Inflammatory macrophage treated with lipopolysaccharide for 1 hour (primary cell): Measurements from ENCODE around the gene COPS9.
A peak's percentile ranks its signal among the peaks of the same experiment; 100 is the strongest.

Experiments
- DNase-seq, 2 donors: peaks; one replicate each; pipeline ENCODE4 v3.0.0-alpha.2; 2020 to 2022

COPS9 gene

GRCh38 chr2:240165661-240166060 is 29.6 kb upstream of the COPS9 start:
- DNase-seq = no peak

DNA sequence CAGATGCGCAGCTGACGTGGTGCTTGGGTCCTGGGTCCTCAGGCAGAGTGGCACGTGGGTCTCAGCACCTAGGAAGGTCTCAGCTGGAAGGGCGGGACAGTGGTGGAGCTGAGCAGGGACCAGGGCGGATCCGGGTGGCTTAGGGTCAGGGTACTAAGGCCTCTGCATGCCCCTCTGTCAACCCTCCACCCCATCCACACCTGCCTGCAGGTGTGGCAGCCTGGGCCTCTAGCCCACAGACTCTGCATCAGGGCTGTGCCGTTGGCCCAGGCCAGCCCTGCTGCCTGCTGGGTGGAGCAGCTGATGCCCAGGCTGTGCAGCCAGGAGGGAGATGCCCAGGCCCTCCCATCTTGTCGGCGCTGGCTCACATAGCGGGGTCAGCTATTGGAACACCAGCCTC is 28.9 kb upstream of the COPS9 start:
- no peak for DNase-seq

GRCh38 chr2:240164586-240164985 is 28.5 kb upstream of the COPS9 start:
- no peak for DNase-seq

DNA sequence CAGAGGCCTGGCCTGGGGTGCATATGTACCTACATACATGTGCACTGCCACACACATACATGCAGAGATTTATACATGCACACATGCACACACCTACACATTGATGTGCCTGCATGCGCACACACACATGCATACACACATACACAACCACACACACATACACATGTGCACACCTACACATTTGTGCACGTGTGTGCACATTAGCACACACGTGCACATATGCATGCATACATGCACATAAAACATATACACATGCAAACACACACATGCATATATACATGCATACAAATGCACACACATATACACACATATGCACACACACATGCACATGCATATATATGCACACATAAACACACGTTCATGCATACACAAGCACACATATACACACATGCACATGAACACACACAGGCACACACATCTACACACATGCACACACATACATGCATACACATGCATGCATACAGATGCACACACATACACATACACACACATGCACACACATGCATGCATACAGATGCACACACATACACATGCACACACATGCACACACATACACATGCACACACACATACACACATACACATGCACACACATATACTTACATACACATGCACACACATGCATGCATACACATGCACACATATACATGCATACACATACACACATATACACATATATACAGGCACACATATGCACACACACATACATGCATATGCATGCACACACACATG is 27.9 kb upstream of the COPS9 start:
- no peak for DNase-seq

- DNase-seq = no peak
These were observed 27.0 kb upstream of the COPS9 start for GRCh38 chr2:240162939-240163714.

GRCh38 chr2:240162531-240162930 is 26.4 kb upstream of the COPS9 start:
- DNase-seq = no peak

GRCh38 chr2:240162032-240162431 is 25.9 kb upstream of the COPS9 start:
- DNase-seq = no peak

DNA sequence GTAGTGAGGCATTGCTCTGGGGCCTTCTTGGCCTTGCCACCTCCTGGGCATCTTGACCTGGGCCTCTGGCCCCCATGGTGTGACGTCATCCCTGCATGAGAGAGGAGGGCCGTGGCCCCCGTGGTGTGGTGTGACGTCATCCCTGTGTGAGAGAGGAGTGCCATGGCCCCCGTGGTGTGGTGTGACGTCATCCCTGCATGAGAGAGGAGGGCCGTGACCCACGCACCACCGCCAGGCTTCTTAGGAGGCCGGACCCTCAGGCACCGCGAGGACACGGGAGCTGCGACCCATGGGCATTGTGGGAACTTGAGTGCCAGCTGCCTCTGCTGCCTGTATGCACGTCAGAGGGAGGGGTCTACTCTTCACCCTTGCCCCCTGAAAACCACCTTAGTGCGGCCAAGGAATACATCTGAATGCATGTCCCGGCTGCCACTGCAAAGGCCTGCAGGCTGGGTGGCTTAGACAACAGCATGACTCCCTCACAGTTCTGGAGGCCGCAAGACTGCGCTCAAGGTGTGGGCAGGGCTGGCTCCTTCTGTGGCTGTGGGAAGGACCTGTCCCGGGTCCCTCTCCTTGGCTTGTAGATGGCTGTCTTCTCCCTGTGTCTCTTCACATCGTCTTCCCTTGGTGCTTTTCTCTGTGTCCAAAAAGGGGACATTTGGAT is 25.1 kb upstream of the COPS9 start:
- DNase-seq = no peak

DNA sequence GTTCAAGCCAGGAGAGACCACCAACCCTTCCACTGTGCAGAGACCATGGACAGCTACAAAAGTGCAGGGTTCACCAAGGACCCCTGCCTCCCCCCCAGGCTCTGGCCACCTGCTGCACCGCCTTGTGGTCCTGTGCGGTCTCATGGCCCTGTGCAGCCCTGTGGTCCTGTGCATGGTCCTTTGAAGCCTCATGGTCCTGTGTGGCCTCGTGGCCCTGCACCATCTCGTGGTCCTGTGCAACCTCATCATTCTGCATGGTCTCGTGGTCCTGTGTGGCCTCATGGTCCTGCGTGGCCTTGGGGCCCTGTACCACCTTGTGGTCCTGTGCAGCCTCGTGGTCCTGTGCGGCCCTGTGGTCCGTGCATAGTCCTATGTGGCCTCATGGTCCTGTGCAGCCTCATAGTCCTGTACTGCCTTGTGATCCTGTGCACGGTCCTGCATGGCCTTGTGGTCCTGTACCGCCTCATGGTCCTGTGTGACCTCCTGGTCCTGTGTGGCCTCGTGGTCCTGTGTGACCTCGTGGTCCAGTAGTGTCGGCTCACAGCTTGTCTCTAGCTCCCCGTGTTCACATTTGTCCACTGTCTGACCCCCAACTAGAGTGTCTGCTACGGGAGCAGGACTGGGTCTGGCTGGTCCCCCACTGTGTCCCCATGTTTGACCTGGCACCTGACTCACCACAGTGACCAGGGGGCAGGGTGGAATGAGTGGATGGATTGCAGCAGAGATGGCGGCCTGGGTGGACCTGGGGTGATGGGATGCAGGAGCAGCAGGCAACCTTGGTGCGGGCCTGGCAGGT is 24.4 kb upstream of the COPS9 start:
- no peak for DNase-seq

DNA sequence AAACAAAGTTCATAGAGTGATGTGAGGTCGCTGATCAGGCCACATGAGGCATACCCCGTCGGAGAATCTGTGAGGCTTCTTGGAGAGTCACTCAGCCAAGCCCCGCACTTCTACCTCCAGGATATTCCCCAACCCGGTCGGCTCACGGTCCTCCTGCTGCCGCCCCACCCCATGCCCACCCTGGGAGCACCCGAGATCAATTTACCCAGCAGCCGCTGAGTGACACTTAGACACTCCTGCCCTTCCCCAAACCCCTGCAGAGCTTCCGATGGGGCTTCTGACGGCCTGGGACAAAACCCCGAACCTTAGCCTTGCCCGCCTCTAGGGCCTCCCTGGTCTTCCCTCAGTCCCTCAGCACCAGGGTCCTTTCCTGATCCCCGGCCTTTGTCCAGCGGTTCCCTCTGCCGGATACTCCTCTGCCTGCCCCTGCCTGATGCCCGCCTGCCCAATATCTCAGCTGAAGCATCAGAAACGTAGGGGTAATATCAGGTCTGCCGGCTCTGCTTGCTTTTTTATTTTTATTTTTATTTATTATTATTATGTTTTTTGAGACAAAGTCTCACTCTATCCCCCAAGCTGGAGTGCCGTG is 23.2 kb upstream of the COPS9 start:
- no peak for DNase-seq

- DNase-seq = no peak
These were observed 21.0 kb upstream of the COPS9 start for GRCh38 chr2:240157147-240157470.

- no peak for DNase-seq
These were observed 20.5 kb upstream of the COPS9 start for GRCh38 chr2:240156435-240157146.

DNA sequence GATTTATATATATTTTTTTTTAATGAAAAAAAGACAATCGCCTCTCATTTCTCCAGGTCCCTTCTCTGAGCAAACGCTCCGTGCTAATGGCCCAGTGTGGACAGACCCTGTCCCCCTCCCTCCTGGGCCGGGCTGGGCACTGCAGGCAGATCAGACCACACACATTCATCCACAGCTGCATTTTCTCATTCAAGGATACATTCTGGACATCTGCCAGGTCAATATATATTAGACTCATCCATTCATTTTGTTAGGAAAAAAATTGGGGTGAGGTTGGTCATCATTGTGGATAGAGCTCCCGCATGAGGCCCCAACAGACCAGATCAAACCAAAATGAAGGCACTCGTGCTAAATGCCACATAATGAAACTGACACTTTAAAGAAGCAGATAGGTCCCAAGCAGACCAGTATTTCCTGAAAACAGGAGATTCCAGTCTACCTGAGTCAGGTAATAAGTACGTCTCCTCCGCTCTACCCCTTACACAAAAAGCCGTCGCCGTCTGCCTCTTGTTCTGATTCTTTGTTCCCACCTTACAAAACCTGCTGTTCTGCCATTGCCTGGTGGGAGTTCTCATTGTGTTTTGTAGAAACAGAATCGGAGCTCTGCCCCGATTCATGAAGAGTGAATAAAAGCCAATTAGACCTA is 19.8 kb upstream of the COPS9 start:
- no peak for DNase-seq

- no peak for DNase-seq
These were observed 19.1 kb upstream of the COPS9 start for GRCh38 chr2:240155048-240155744.

DNA sequence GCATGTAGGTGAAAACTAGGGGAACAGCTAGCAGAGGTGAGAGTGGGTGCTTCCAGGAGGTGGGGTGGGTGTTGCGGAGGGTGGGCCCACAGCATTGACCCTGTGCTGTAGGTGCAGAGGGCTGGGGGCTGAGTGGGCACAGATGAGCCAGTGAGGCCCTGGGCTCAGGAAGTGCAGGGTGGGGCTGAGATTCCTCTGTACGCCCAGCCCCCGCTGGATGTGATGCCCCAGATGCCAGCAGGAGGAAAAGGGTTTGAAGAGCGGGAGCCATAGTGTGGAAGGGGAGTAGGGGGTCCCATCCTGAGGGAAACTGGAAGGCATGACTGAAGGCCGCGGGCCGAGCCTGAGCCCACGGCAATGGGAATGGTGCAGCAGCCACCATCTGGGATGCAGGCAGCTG is 18.5 kb upstream of the COPS9 start:
- no peak for DNase-seq

GRCh38 chr2:240153418-240153817 is 17.3 kb upstream of the COPS9 start:
- DNase-seq = no peak

DNA sequence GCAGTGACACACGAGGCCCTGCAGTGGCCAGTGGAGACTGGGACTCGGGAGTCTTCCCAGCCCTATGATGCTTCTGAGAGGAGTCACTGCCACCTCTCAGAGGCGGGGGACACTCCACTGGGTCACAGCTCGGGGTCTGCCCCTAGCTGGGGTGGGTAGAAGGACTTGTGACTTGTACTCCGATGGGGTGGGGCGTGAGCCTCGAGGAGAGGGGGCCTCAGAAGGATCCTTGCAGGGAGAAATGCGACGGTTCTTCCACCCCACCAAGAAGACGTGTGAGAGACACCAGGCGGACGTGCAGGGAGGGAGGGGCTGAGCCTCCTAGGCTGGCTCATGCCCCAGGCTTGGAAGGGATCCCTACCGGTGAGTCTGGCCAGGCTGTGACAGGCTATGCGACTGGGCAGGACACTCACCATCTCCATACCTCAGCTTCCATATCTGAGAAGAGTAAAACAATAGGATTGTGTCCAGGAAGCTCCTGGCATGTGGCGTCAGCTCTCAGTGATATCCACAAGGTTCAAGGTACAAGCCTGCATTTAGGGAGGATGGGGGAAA is 15.4 kb upstream of the COPS9 start:
- DNase-seq = no peak

GRCh38 chr2:240149943-240150784 is 14.1 kb upstream of the COPS9 start:
- peak in 1 of 2 donors; percentile 42 for DNase-seq

GRCh38 chr2:240147911-240148587 is 11.9 kb upstream of the COPS9 start:
- DNase-seq = no peak
